Spinal cord (tissue), 10 donors: ENCODE results near the gene RNF220. TPM values are rescaled to one million over a fixed set of nuclear protein-coding genes. Genes with fewer than 3 reads are reported as not detected.

Source experiments
- DNase-seq, 6 donors: peaks; one replicate each; pipeline versions ENCODE4 v3.0.0 to v3.0.0-alpha.2; 2013 to 2015; ENCODE audit warnings: low spot score in 6 of 6, low read depth in 4 of 6
- H3K27ac ChIP-seq: one replicate; pipeline ENCODE4 v1.5.1; 2013; ENCODE audit warnings: low read depth, low read length, control low read depth
- H3K27me3 ChIP-seq: one replicate; pipeline ENCODE4 v1.6.1; 2013; ENCODE audit warnings: low read length; ENCODE audit not compliant: control insufficient read depth, insufficient read depth
- H3K36me3 ChIP-seq: one replicate; pipeline ENCODE4 v1.6.1; 2013; ENCODE audit warnings: low read length; ENCODE audit not compliant: control insufficient read depth, insufficient read depth
- H3K4me1 ChIP-seq: one replicate; pipeline ENCODE4 v1.6.1; 2013; ENCODE audit warnings: low read length; ENCODE audit not compliant: control insufficient read depth, insufficient read depth
- H3K4me3 ChIP-seq: one replicate; pipeline ENCODE4 v1.5.1; 2013; ENCODE audit warnings: low read depth, low read length, control low read depth
- H3K9me3 ChIP-seq: one replicate; pipeline ENCODE4 v1.6.1; 2013; ENCODE audit warnings: low read length; ENCODE audit not compliant: control insufficient read depth, insufficient read depth
- WGBS: methylation state at CpG from one replicate; pipeline ENCODE4 v1.1.5; 2013; ENCODE audit warnings: missing lambda C conversion rate; ENCODE audit not compliant: insufficient coverage; 5-methylcytosine and 5-hydroxymethylcytosine counted together
- long read RNA-seq, 4 donors: transcript quantifications; one replicate each; lab custom pipeline, GENCODE V29; 2026
- polyA plus RNA-seq, 2 donors: library from polyadenylated mRNA; unstranded; fragments of 120-200 nt; gene quantifications; one replicate each; pipeline ENCODE4 v1.2.1, GENCODE V29; 2013; ENCODE audit not compliant: insufficient read length in 2 of 2
- total RNA-seq, 2 donors: library from RNA; depleted of rRNA in 1 of 2; stranded (reverse); fragments of 120-200 nt in 1 of 2; fragments of >200 nt in 1 of 2; gene quantifications; one replicate each; pipeline versions ENCODE4 v1.2.3 to v1.2.4, GENCODE V29; 2013 to 2014
- donor health status: healthy.

RNF220 gene
- total RNA-seq (10 to 100 TPM; 43.0 to 88.1 TPM), polyA plus RNA-seq (100 to 1,000 TPM; 111 to 123 TPM)
- long read RNA-seq, donor 1, partial matches to known transcripts, result 0 of 16 reads
- long read RNA-seq, donor 1, other reads (novel, unspliced or antisense), result 13 of 16 reads
- long read RNA-seq, donor 2, partial matches to known transcripts, result 6 of 14 reads
- long read RNA-seq, donor 2, other reads (novel, unspliced or antisense), result 7 of 14 reads
- long read RNA-seq, donor 3, partial matches to known transcripts, result 10 of 22 reads
- long read RNA-seq, donor 3, other reads (novel, unspliced or antisense), result 9 of 22 reads
- long read RNA-seq, donor 4, partial matches to known transcripts, result 0 of 8 reads
- long read RNA-seq, donor 4, other reads (novel, unspliced or antisense), result 5 of 8 reads

GRCh38 chr1:44405031-44405797 lies at the start of gene RNF220:
Gene RNF220, plus strand, starts transcription at chr1:44405255.
- H3K27ac ChIP-seq, result peak within 1 kb of the TSS; percentile 88
- under 1% methylated on average over 49 of the region's 55 CpGs for WGBS
- peak; percentile 58 to 95 (median 77) for DNase-seq

DNA sequence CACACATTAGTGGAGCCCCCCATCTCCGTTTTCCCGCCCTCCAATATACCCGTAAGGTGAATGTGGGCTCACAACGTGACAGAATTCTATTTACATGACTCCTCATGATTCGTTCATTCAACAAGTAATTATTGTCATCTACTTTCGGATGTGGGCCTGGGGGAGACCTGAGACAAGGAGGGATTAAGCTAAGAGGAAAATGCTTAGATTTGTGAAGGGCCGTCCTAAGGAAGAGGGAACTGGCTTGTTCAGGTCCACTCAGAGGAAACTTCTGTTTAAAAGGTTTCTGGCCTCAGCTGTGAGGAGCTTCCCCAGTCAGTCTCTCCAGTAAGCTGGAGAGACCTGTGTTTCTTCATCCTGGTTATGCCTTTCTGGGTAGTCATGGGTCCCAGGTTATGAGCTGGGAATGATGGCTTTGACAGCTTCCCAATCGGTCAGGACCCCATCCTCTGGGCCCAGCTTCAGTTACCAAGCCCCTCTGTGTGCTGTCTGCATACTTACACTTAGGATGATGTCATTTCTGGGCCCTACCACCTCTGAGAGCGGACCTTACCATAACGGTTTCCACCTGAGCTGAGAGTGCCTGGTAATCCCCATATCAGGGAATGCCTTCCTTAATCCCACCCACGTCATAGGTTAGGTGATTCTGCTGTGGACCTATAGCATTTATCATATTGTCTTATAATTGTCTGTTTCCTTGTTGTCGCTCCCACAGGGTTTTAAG lies 49.3 kb upstream of the RNF220 start:
- no peaks in the 10 kb centered on the region for H3K27me3 ChIP-seq
- 80% methylated on average over 3 of the region's 12 CpGs for WGBS
- H3K4me1 ChIP-seq, result peaks cover 4% of the 10 kb centered on the region
- no peaks in the 10 kb centered on the region for H3K9me3 ChIP-seq
- no peak overlapping the region for H3K27ac ChIP-seq
- DNase-seq, result no peak
- H3K4me3 ChIP-seq, result peak overlapping the region; percentile 10
- peaks cover 2% of the 10 kb centered on the region for H3K36me3 ChIP-seq

More at GRCh38 chr1:44405031-44405797, at the start of gene RNF220:
- Histone ChIP-seq H3K27me3 (peaks cover 65% of the 10 kb centered on the region), H3K4me3 (peak within 1 kb of the TSS; percentile 76), H3K9me3 (no peaks in the 10 kb centered on the region), H3K36me3 (no peaks in the 10 kb centered on the region), H3K4me1 (peaks cover 32% of the 10 kb centered on the region)

DNA sequence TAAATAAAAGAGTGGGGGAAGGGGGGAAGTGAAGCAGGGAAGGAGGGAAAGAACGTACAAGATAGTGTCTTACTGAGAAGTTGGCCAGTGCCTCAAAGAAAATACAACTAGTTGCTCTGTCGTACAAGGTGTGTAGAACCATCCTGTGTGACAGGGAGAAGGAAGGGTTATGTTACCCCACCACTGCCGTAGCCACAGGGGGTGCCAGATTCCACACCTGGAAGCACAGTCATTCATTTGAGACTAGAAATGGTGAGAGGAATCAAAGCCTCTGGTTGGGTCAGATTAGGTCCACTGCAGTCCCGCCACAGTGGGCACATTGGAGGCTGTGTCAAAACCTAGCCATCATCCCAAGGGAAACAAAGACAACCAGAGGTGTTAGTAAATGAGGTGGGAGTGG lies 47.3 kb upstream of the RNF220 start:
- Histone ChIP-seq H3K36me3 (no peaks in the 10 kb centered on the region), H3K27ac (no peak overlapping the region), H3K4me3 (no peak overlapping the region), H3K27me3 (peaks cover 2% of the 10 kb centered on the region), H3K9me3 (no peaks in the 10 kb centered on the region), H3K4me1 (peaks cover 4% of the 10 kb centered on the region)
- 51% methylated on average over 3 of the region's 4 CpGs for WGBS
- no peak for DNase-seq

DNA sequence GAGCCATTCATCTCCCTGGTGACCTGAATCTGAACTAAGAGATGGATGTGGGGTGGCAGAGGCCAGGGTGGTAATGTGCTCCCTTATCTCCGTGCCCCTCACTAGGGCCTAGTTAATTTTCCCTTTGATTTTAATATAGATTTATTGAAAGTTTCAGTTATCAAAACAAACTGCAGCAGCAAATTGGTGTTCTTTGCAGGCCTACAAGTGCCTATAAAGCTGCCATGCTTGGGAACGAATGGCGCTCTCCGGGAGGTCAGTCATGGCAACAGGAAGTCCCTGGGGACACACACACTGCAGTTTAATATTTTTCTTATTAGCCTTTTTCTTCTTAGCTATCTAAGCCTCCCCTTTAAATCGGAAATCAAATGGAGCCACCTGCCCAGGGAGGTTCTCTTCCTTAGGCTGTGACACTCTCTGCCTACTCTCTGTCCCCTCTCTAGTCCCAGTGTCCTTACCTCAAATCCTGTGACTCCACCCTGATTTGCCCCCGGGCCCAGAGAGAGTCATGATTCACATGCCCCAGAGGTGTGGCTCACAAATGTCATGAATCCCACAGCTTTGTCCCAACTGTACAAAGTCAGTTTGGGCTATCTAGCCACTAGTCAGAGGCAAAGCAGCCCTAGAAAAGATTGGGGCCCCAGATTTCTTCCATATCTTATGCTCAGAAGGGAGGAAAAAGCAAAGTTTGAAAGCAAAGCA lies 45.7 kb upstream of the RNF220 start:
- Histone ChIP-seq H3K27me3 (peaks cover 2% of the 10 kb centered on the region), H3K9me3 (no peaks in the 10 kb centered on the region), H3K36me3 (no peaks in the 10 kb centered on the region), H3K4me3 (no peak overlapping the region), H3K4me1 (peaks cover 4% of the 10 kb centered on the region), H3K27ac (no peak overlapping the region)
- DNase-seq, result peak in 1 of 6 donors; percentile 26
- WGBS, result 69% methylated on average over 5 of the region's 6 CpGs

DNA sequence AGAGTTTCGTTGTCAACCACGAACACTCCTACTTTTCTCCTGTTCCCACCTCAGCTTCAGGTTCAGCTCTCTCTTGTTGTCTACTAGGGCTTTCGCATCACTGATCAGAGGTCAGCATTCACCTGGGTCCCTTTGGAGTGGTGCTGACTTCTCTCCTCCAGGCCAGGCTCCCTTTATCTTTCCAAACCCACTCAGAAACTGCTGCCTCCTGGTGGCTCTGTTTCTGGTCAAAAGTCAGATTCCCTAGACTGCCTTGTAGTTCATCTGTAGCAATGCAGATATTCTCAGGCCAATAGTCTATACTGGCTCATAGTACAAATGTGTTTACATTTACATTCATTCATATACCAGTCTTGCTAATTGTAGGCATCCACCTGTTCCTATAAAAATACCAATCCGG lies 43.6 kb upstream of the RNF220 start:
- no peak for DNase-seq
- Histone ChIP-seq H3K27me3 (peaks cover 4% of the 10 kb centered on the region), H3K4me1 (no peaks in the 10 kb centered on the region), H3K27ac (no peak overlapping the region), H3K36me3 (no peaks in the 10 kb centered on the region), H3K4me3 (no peak overlapping the region), H3K9me3 (no peaks in the 10 kb centered on the region)
- WGBS, result 79% methylated on average over 4 of the region's 4 CpGs

GRCh38 chr1:44366371-44366975 lies 38.6 kb upstream of the RNF220 start:
- WGBS, result 81% methylated on average over 7 of the region's 7 CpGs
- Histone ChIP-seq H3K4me1 (no peaks in the 10 kb centered on the region), H3K36me3 (no peaks in the 10 kb centered on the region), H3K4me3 (no peak overlapping the region), H3K27ac (no peak overlapping the region), H3K27me3 (peaks cover 4% of the 10 kb centered on the region), H3K9me3 (no peaks in the 10 kb centered on the region)
- no peak for DNase-seq

- no CpG with 5 or more reads among the region's 1 CpG for WGBS
- DNase-seq, result no peak
- H3K27ac ChIP-seq, result no peak overlapping the region
- H3K4me3 ChIP-seq, result no peak overlapping the region
- no peaks in the 10 kb centered on the region for H3K4me1 ChIP-seq
- peaks cover 2% of the 10 kb centered on the region for H3K27me3 ChIP-seq
- no peaks in the 10 kb centered on the region for H3K36me3 ChIP-seq
- H3K9me3 ChIP-seq, result no peaks in the 10 kb centered on the region
Measured at GRCh38 chr1:44367944-44368343, 37.1 kb upstream of the RNF220 start.

- Histone ChIP-seq H3K36me3 (no peaks in the 10 kb centered on the region), H3K27ac (no peak overlapping the region), H3K9me3 (no peaks in the 10 kb centered on the region), H3K27me3 (peaks cover 2% of the 10 kb centered on the region), H3K4me3 (no peak overlapping the region), H3K4me1 (no peaks in the 10 kb centered on the region)
- WGBS, result 59% methylated on average over 11 of the region's 12 CpGs
- no peak for DNase-seq
Measured at GRCh38 chr1:44368471-44369151, 36.4 kb upstream of the RNF220 start.
